GM18526 (cell line): ENCODE measurements around the gene SLC1A3.

ENCODE experiments used
- POLR2A ChIP-seq: IDR thresholded peaks from 3 replicates; pipeline ENCODE4 v1.6.1; 2011; ENCODE audit not compliant: insufficient read length; ENCODE audit errors: extremely low read depth

SLC1A3 gene

DNA sequence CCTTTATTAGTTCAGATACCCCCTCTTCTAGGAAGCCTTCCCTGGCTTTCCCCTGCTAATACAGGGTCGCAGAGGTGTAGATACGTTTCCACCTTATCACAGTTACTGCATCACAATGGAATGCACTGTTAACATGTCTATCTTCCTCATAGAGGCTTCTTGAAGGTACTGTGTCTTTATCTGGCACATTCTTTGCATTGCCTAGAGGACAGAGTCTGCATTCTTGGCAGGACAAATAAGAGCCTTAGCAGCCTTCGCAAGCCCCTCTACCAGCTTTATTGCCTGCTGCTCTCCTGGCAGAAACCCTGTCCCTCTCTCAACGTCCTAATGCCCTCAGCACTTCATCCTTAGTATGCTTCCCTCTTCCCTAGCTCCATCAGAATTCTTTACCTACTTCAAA lies 31.6 kb downstream of the SLC1A3 start:
- no peak for TF ChIP-seq POLR2A

DNA sequence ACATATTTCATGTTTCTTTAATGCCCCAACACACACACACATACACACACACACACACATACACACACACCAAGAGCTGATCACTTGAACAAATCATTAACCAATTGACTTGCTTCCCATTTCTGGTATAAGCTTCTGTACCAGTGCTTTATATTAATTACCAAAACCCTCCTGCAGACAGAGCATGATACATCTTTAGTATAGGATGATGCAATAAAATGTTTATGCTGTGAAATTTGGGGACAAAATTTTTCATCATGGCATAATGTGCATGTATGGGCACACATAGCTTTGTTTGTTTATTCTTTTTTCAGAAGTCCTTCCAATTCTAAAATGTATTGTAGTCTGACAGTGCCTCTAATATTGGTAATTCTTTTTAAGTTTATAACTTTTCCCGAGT lies 34.5 kb downstream of the SLC1A3 start:
- no peak for TF ChIP-seq POLR2A

GRCh38 chr5:36641431-36641830 lies 35.0 kb downstream of the SLC1A3 start:
- TF ChIP-seq POLR2A: no peak

DNA sequence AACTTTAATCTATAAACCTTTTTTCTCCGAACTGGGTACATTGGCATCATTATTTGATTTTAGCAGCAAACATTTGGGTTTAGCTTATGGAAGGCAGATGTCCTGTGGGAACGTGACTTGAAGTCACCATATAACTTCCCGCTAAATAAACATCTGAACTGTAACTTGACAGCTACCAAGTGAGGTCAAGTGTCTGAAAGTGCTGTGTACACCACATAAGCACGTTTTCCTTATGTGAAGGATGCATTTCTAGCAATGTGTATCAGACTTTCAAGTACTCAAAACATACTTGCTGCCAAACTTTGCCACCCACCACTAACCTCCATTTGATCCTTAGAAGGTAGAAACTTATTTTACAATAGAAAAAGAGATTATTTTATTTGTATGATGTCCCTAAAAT lies 35.7 kb downstream of the SLC1A3 start:
- TF ChIP-seq POLR2A: no peak

GRCh38 chr5:36643162-36643561 lies 36.8 kb downstream of the SLC1A3 start:
- no peak for TF ChIP-seq POLR2A

- TF ChIP-seq POLR2A: no peak
Observed at GRCh38 chr5:36644727-36645126, 38.3 kb downstream of the SLC1A3 start.

GRCh38 chr5:36646100-36646499 lies 39.7 kb downstream of the SLC1A3 start:
- TF ChIP-seq POLR2A: no peak

DNA sequence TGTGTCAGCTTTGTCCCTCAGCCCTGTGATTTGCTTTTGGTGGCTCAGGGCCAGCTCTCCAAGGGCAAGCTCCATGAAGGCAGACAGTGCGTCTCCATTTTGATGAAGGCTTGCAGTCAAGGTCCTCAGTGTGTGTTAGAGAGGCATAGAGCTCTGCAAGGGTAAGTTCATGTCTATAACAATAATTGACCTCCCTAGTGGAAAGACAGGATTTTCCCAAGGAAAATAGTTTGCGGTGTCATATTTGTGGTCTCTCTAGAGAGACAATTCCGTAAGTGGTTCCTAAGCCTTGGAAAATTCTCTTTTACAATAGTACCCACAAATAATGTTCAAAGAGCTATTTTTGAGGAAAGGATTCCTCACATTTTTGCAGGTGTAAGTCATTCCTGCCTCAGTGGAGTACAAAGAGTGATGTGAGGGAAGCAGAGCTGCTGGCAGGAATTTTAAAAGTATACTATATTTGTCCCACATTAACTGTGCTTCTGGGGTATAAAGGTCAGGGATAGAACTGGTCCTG lies 40.2 kb downstream of the SLC1A3 start:
- TF ChIP-seq POLR2A: no peak

DNA sequence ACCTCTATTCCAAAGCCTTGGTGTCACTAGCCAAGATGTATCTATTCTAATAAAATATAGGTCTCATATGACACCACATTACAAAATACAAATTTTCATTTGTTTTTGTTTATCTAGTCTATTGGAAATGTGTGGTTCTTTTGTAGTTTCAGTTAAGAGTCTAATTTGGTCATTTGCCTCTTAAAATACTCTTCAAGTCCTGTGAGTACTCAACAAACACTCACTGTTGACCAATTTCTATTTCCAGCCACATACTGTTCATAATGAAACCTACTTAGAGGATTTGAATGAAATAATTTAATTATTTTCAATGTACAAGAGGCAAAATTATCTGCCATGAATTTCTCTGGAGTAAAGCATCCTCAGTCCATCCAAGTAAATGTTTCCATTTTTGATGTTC lies 40.6 kb downstream of the SLC1A3 start:
- TF ChIP-seq POLR2A: no peak

DNA sequence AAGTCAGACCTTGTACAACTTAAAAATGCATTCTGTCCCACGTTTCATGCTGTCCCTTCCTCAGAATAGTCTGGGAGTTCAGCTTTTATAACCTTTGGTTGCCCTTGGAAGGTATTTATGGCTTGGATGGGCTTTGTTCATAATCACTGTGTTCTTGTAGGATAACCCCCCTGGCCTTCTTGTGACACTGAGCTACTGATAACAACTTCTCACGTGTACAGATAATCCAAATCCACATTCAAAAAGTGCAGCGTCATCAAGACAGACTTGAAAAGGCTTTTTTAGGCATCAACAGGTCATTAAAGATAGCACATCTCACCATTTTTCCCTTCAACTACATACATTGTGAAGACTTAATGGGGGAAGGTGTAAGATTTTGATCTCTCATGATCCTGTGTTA lies 42.0 kb downstream of the SLC1A3 start:
- TF ChIP-seq POLR2A: no peak

- TF ChIP-seq POLR2A: no peak
Observed at GRCh38 chr5:36651761-36652685, 45.6 kb downstream of the SLC1A3 start.

DNA sequence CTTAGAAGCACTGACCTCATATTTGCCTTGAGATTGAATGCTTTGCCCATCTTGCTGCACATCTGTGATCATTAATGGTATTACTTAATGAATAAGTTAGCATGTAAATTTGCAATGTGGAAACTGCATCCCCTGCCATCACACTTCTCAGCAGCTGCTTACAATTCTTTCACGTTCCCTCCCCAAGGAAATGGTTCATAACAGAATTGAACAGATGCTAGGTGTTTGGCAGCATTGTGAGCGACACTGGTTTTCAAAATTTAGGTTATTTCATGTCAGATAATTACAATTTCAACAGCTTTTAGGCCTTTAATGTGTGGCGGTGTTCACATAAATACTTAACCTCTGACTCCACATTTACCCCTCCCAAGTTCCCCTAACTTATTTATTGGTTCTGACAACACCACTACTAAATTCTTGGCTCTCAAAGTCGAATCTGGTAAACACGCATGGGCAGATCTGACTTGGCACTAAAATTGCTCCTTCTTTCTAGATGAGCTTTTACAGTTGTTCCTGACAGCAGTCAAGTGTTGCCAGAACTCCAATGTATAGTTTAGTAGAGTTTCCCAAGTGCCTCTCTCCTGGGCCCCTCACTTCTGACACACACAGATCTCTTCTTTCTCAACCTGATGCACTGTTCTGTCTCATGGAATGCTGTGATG lies 46.8 kb downstream of the SLC1A3 start:
- no peak for TF ChIP-seq POLR2A

DNA sequence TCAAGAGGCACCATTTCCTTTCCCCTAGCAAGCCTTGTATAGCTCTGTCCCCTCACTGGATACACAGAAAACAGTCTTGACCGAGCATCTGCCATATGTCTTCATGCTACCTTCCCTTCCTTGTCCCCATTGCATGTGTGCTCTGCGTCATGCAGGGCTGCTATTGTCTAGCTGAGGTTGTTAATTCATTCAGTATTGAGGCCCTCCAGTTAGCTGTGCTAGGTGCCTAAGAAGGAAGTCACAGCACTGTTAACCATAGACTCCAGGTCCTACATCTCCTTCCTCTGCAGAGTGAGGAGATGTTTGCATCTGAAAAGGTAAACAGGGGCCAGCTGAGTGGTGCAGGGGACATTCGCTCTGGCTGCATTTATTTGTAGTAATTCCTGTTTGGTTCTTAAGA lies 48.2 kb downstream of the SLC1A3 start:
- TF ChIP-seq POLR2A: no peak

- TF ChIP-seq POLR2A: no peak
Observed at GRCh38 chr5:36655161-36655560, 48.8 kb downstream of the SLC1A3 start.

DNA sequence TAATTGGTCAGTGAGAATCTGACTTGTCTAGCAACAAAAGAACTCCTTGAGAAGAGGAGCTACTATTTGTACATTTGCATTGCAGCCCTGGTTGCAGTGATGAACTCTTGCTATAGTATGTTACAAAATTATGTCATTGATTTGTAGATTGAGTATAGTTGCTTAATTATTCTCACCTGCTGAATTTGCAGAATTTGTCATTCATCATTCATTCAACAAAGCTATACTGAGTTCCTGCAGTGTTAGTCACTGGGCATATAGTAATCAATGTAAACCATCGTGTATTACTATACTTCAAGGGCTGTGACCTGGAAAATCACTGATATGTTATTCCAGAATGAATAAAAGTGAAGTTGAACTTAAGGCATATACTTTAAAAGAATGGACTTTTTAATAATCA lies 50.1 kb downstream of the SLC1A3 start:
- no peak for TF ChIP-seq POLR2A

DNA sequence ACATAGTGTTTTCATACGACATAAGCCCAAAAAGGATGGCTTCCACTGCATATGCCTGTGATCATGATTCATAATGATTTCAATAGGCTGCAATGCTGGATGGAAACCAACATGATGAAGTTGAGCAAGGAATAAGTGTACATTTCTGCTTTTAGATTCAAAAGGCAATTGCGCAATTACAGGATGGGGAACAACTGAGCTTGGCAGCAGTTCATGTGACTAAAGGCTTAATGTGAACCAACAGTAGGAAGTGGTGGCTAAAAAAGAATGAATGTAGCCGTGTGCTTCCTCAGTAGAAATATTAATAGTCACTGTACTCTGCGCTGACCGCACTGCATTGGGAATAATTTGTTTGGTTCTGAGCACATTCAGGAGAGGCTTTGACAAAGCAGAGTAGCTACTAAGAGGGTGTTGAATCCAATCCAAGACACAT lies 51.2 kb downstream of the SLC1A3 start:
- no peak for TF ChIP-seq POLR2A
